K562 (cell line): ENCODE measurements around the gene PDE6B. TPM values are rescaled to one million over a fixed set of nuclear protein-coding genes. Genes with fewer than 3 reads are reported as not detected.

Experiments
- ATAC-seq: fragments of 200-7000 bp; cut with Tn5 transposase; 3 replicates; pipeline ENCODE4 v1.9.1; 2020; ENCODE audit warnings: moderate library complexity
- BruUV-seq: library from RNA; stranded (reverse); fragments of 400-500 nt; replicated peaks from 2 replicates; lab custom pipeline; 2021; lab: Mats Ljungman, UMichigan
- CTCF ChIA-PET: fragments of 300-600 bp; formaldehyde crosslinking; extraction: SDS; loops from one replicate; lab custom pipeline; 2021; ENCODE audit warnings: low intra/inter-chr PET ratio; lab: Yijun Ruan, JAX
- POLR2A ChIA-PET: fragments of 300-600, 350-650 bp; sonication (Branson Sonifier 250); formaldehyde crosslinking; extraction: SDS; loops from one replicate; lab custom pipeline; 2021; ENCODE audit warnings: antibody characterized with exemption, inconsistent platforms; lab: Yijun Ruan, JAX
- DNase-seq, 4 experiments: peaks; one replicate each; pipeline versions ENCODE4 v3.0.0 to v3.0.0-alpha.2; 2011 to 2018; ENCODE audit warnings: low spot score in 3 of 4, mixed read lengths in 3 of 4; ENCODE audit errors: extremely low read depth in 1 of 4
- FAIRE-seq: peaks from 2 replicates; lab custom pipeline; 2011; peaks lifted over from hg19 to GRCh38; lab: Jason Lieb, UNC
- H2AFZ ChIP-seq: 2 replicates; pipeline ENCODE4 v1.6.0; 2011; ENCODE audit warnings: low read depth, low read length, control low read depth, inconsistent platforms
- H3K27ac ChIP-seq: fragments of 200-600 bp; 3 replicates; pipeline ENCODE4 v1.8.0; 2011; ENCODE audit warnings: low read depth, mild to moderate bottlenecking, control low read depth, inconsistent platforms, low read length, moderate library complexity, mixed read lengths; ENCODE audit errors: extremely low read depth
- H3K27me3 ChIP-seq, 2 experiments: fragments of 300-600 bp in 1 of 2; 2 replicates in 1 of 2; 3 replicates in 1 of 2; pipeline versions ENCODE4 v1.6.0 to v1.8.0; 2011; ENCODE audit warnings: inconsistent platforms in 2 of 2, low read length in 2 of 2, mild to moderate bottlenecking in 1 of 2, mixed read lengths in 1 of 2, moderate library complexity in 1 of 2; ENCODE audit not compliant: control insufficient read depth in 2 of 2, insufficient read depth in 2 of 2
- H3K36me3 ChIP-seq: fragments of 300-600 bp; 3 replicates; pipeline ENCODE4 v1.8.0; 2011; ENCODE audit warnings: mild to moderate bottlenecking, low read length, inconsistent platforms; ENCODE audit not compliant: control insufficient read depth, insufficient read depth
- H3K4me1 ChIP-seq, 2 experiments: fragments of 200-600 bp in 1 of 2; replicated peaks in 1 of 2; 2 replicates in 1 of 2; 3 replicates in 1 of 2; pipeline versions ENCODE4 v1.5.1 to v1.8.0; 2011; ENCODE audit warnings: inconsistent platforms in 2 of 2, low read length in 2 of 2, mild to moderate bottlenecking in 1 of 2, mixed read lengths in 1 of 2, moderate library complexity in 1 of 2; ENCODE audit not compliant: control insufficient read depth in 2 of 2, insufficient read depth in 2 of 2
- H3K4me2 ChIP-seq: 2 replicates; pipeline ENCODE4 v1.6.1; 2011; ENCODE audit warnings: low read length, control low read depth, inconsistent platforms, mixed read lengths; ENCODE audit not compliant: insufficient read depth
- H3K4me3 ChIP-seq: fragments of 200-600 bp; sonication (generic), shearing (Covaris generic); 2 replicates; pipeline ENCODE4 v1.5.1; 2016; ENCODE audit warnings: control low read depth, inconsistent platforms
- H3K79me2 ChIP-seq: fragments of 200-600 bp; 3 replicates; pipeline ENCODE4 v1.8.0; 2011; ENCODE audit warnings: low read length, inconsistent platforms; ENCODE audit not compliant: control insufficient read depth, insufficient read depth
- H3K9ac ChIP-seq, 2 experiments: 2 replicates each; pipeline versions ENCODE4 v1.6.0 to v1.6.1; 2011; ENCODE audit warnings: low read depth in 2 of 2, low read length in 2 of 2, control low read depth in 1 of 2, inconsistent platforms in 1 of 2, mild to moderate bottlenecking in 1 of 2, mixed read lengths in 1 of 2; ENCODE audit not compliant: insufficient read depth in 1 of 2
- H3K9me1 ChIP-seq: one replicate; pipeline ENCODE4 v1.6.0; 2011; ENCODE audit warnings: inconsistent platforms, mild to moderate bottlenecking, low read length, moderate library complexity; ENCODE audit not compliant: control insufficient read depth, insufficient read depth
- H3K9me3 ChIP-seq: replicated peaks from 2 replicates; pipeline ENCODE4 v1.5.1; 2011; ENCODE audit warnings: low read depth, low read length, inconsistent platforms; ENCODE audit not compliant: control insufficient read depth, insufficient read depth
- H4K20me1 ChIP-seq: replicated peaks from 2 replicates; pipeline ENCODE4 v1.6.1; 2011; ENCODE audit warnings: low read length, inconsistent platforms, mixed read lengths; ENCODE audit not compliant: control insufficient read depth, insufficient read depth
- BDP1 ChIP-seq: IDR thresholded peaks from 3 replicates; pipeline ENCODE4 v1.6.1; 2011; ENCODE audit not compliant: insufficient read length, insufficient read depth
- NFE2 ChIP-seq: IDR thresholded peaks from 2 replicates; pipeline ENCODE4 v1.6.1; 2014; ENCODE audit warnings: antibody characterized with exemption, low read depth
- NR0B1 ChIP-seq: fragments of 450-650 bp; IDR thresholded peaks from one replicate; pipeline ENCODE4 v1.6.1; 2018; ENCODE audit warnings: mild to moderate bottlenecking, moderate library complexity; ENCODE audit not compliant: partially characterized antibody
- ZNF197 ChIP-seq: fragments of 200-800 bp; sonication (Bioruptor generic); IDR thresholded peaks from 2 replicates; pipeline ENCODE4 v1.6.1; 2016; ENCODE audit warnings: low read depth, missing genetic modification characterization, missing compliant biosample characterization
- WGBS: fragments of 100-300 bp; shearing (Covaris generic); methylation state at CpG from one replicate; pipeline ENCODE4 v1.1.6; 2016; ENCODE audit warnings: low coverage, mixed read lengths; ENCODE audit not compliant: insufficient coverage; ENCODE audit errors: missing lambda C conversion rate; 5-methylcytosine and 5-hydroxymethylcytosine counted together
- in situ Hi-C: fragments of 300-500 bp; cut with MboI; formaldehyde crosslinking; loops from 4 replicates; pipeline ENCODE4 v1.15.0; 2018; ENCODE audit warnings: inconsistent platforms, mixed read lengths
- intact Hi-C: fragments of 100-400 bp; cut with micrococcal nuclease; formaldehyde crosslinking; loops from 2 replicates; pipeline ENCODE4 v1.14.2; 2022
- polyA plus RNA-seq, 8 experiments: library from polyadenylated mRNA; depleted of rRNA in 4 of 8; stranded (reverse) in 5 of 8; unstranded in 3 of 8; fragments of >200 nt; fragmentation: Nextera tagmentation in 2 of 8; fragmentation: Illumina TruSeq in 1 of 8; extraction: Ambion mirVana in 2 of 8; extraction: Trizol in 1 of 8; gene quantifications; 2 replicates each; pipeline versions ENCODE4 v1.2.1 to v1.2.3, GENCODE V29; 2011 to 2014; ENCODE audit warnings: inconsistent platforms in 1 of 8, missing spikeins in 1 of 8
- total RNA-seq, 7 experiments: library from RNA; depleted of rRNA in 6 of 7; stranded (reverse); fragments of >200 nt in 6 of 7; fragmentation: Illumina TruSeq in 2 of 7; extraction: Trizol in 2 of 7; gene quantifications; 2 replicates each; pipeline versions ENCODE4 v1.2.1 to v1.2.3, GENCODE V29; 2011 to 2021; ENCODE audit warnings: low replicate concordance in 1 of 7

PDE6B gene
- total and polyA plus RNA-seq, 9 of the 15 experiments (the other 6 are each of a cell fraction or from before 2014, with no cell fraction given) = 0.04 TPM; not detected in 8

- Histone ChIP-seq H3K4me1 (peaks cover 19 to 83% of the 10 kb centered on the region in 2 experiments), H3K27me3 (no peaks in the 10 kb centered on the region), H3K4me3 (no peak overlapping the region), H3K9me3 (no peaks in the 10 kb centered on the region), H4K20me1 (0 out of 2 replicates have a peak, but pooled peaks cover 4% of the 10 kb centered on the region), H3K4me2 (no peak overlapping the region), H3K27ac (no peak overlapping the region), H2AFZ (no peak overlapping the region), H3K36me3 (no peaks in the 10 kb centered on the region), H3K9me1 (no peaks in the 10 kb centered on the region), H3K79me2 (peaks cover 7% of the 10 kb centered on the region; the same call in 2 of the 3 replicates), H3K9ac (peak overlapping the region in 1 of 2 experiments; percentile 61; a peak in 2 of 4 replicates)
- TF ChIP-seq NR0B1 (no peak), ZNF197 (no peak), BDP1 (no peak), NFE2 (no peak)
- no peak for DNase-seq
- ChIA-PET CTCF (no interaction called here), POLR2A (no interaction called here)
- no TSS peak for BruUV-seq
- intact Hi-C loops = loop anchor here (10.0 kb wide), 2 partner anchors 49 to 299 kb away; partner anchors contain the start of gene IDUA
- WGBS = 88% methylated on average over 24 of the region's 37 CpGs
- ATAC-seq = no peak
- FAIRE-seq = no peak
- in situ Hi-C loops = no loop called here
Measured at GRCh38 chr4:685679-686412, 60.5 kb downstream of the PDE6B start.
